Erythroblast (primary cell): ENCODE measurements around the gene ITCH.
A peak's percentile ranks its signal among the peaks of the same experiment; 100 is the strongest.
"Not testable (repeated sequence)": the region's sequence is repeated elsewhere in the genome, so short reads cannot be mapped to it uniquely, and the experiment has no call there.

Source experiments
- DNase-seq, 2 experiments: peaks; one replicate each; lab custom pipeline; 2025; lab: John Stamatoyannopoulos, UW
- GATA1 ChIP-seq: IDR thresholded peaks from 2 replicates; pipeline ENCODE4 v1.6.1; 2011; ENCODE audit warnings: low read depth, mild to moderate bottlenecking, control low read depth, low read length, moderate library complexity
- POLR2A ChIP-seq: IDR thresholded peaks from 2 replicates; pipeline ENCODE4 v1.6.1; 2011; ENCODE audit warnings: mild to moderate bottlenecking, low read length

The ITCH gene

DNA sequence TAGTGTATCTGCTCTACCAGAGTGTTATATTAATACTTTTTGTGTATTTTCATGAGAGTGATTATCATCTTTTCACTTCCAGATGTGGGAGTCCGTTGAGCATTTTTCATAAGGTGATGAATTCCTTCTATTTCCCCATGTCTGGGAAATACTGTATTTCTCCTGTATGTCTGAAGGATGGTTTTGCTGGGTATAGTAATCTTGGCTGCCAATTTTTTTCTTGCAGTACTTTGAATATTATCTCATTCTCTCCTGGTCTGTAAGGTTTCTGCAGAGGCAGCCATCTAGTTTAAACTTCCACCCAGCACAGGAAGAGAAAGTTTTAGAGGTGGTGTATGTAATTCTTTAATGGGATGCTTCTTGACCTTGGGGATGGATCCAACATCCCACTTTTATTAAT is 137.8 kb downstream of the ITCH start:
- DNase-seq = no peak
- TF ChIP-seq POLR2A (no peak), GATA1 (no peak)

DNA sequence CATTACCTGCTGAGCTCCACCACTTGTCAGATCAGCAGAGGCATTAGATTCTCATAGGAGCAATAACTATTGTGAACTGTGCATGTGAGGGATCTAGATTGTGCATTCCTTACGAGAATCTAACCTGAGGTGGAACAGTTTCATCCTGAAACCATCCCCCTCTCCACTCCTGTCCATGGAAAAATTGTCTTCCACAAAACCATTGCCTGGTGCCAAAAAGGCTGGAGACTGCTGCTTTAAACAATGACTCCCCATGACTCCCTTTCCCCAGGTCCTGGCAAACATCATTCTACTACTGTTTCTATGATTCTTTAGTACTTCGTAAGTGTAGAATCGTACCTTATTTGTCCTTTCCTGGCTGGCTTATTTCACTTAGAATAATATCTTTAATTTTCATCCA is 143.4 kb downstream of the ITCH start:
- TF ChIP-seq GATA1 = no peak
- TF ChIP-seq POLR2A = no peak
- no peak for DNase-seq

DNA sequence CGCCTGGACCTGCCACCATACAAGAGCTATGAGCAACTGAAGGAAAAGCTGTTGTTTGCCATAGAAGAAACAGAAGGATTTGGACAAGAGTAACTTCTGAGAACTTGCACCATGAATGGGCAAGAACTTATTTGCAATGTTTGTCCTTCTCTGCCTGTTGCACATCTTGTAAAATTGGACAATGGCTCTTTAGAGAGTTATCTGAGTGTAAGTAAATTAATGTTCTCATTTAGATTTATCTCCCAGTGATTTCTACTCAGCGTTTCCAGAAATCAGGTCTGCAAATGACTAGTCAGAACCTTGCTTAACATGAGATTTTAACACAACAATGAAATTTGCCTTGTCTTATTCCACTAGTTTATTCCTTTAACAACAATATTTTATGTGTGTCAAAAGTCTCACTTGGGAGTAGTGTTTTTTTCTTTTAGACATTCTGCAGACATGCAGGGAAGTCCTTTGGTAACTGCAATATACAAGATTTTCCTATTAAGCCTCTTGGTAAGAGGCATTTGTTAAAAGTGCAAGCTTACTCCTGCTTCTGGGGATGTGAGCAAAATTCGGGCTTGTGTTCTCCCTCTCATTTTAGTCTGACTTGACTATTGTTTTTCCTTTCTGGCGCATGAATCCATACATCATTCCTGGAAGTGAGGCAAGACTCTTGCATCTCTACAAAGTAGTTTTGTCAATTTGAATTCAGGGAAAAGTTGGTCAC is 144.8 kb downstream of the ITCH start:
- no peak for DNase-seq
- no peak for TF ChIP-seq POLR2A
- no peak for TF ChIP-seq GATA1

DNA sequence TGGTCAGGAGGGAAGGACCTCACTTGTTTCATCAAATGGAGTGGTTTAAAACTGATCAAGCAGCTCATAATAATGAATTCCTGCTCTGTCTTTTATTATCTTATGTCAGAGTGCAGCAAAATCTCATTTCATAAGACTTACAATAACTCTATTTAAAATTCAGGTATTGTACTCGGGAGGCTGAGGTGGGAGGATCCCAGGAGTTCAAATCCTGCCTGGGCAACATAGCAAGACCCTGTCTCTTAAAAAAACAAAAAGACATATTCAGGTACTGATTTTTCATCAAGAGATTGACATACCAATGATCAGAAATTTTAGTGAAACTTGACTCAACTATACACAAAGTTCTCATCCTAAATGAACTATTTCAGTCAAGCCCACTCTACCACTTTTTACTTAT is 147.5 kb downstream of the ITCH start:
- no peak for TF ChIP-seq POLR2A
- no peak for TF ChIP-seq GATA1
- DNase-seq = no peak

DNA sequence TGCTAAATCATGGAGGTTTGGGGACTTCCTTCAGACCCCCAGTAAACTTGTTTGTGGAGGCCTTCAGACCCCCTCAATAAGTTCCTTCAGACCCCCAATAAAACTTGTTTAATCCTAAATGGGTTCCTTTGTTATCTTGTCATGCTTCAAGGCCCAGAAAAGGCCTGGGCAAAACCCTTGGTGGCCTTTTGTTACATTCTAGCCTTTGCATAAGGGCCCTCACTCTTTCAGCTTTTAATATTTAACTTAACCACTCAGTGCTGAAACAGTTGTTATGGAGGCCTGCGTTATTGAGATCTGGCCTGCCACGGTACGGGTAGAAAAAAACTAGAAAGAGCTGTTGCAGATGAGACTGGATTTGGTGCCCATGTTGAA is 148.8 kb downstream of the ITCH start:
- DNase-seq = peak in 1 of 2 experiments; percentile 47
- TF ChIP-seq GATA1 (no peak), POLR2A (no peak)

DNA sequence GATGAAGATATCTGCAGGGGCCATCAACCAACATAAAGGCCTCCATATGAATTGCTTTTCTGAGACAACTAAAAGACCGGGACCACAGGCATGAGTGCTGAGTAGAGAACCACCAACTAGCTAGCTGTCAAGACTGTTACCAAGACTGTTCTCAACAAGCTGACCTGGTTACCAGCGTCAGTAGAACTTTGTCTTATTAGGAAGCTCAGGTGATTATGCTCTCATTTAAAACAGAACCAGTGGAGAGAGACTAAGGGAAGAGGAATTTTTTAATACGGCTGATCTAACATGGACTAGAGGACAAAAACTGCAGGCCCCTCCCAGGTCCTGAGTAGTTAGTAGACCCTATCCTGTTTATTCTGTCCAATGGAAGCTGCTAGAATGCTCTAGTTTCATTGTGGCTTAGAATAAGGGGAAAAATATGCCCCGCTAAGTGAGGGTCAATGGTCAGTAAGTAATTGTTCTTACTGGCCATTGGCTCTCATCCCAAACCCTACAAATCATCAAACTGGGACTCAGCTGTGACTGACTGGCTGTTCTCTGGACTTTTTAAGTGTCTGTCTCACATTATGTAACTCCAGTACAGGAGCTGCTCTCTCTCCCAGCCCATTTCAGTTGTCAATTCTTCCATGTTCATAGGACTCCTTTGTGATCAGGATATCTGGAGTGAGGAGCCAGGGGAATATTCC is 149.3 kb downstream of the ITCH start:
- TF ChIP-seq POLR2A (no peak), GATA1 (no peak)
- peak; percentile 45 to 58 for DNase-seq

DNA sequence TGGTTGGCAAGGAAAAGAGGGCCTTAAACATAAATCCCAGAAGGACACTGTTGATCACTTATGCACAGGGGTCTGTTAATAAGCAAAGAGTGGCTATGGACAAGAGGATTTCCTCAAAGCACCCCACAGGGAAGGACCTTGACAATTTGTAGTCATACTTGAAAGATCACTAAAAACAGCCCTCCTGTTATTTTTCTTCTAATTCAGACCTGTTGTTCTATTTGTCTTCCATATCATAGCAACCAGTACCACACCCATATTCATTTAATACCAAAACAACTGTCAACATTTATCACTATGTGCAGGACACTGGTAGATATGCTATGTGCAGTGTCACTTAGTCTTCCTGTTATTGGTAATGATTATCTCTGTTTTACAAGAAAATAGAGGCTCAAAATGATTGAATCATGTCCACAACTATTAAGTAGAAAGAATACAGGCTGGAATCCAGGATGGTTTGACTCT is 149.9 kb downstream of the ITCH start:
- TF ChIP-seq POLR2A (peak; percentile 53), GATA1 (no peak)

DNA sequence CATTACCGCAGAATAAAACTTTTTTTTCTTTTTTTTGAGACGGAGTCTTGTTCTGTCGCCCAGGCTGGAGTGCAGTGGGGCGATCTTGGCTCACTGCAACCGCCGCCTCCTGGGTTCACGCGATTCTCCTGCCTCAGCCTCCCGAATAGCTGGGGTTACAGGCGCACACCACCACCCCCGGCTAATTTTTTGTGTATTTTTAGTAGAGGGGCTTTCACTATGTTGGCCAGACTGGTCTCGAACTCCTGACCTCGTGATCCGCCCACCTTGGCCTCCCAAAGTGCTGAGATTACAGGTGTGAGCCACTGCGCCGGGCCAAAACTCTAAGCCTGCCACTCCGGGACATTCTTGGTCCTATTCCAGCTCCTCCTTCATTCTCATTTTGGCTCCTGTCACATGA is 151.0 kb downstream of the ITCH start:
- DNase-seq = not testable (repeated sequence)

More for the DNA sequence above, 149.9 kb downstream of the ITCH start:
- DNase-seq = peak; percentile 66 to 91

DNA sequence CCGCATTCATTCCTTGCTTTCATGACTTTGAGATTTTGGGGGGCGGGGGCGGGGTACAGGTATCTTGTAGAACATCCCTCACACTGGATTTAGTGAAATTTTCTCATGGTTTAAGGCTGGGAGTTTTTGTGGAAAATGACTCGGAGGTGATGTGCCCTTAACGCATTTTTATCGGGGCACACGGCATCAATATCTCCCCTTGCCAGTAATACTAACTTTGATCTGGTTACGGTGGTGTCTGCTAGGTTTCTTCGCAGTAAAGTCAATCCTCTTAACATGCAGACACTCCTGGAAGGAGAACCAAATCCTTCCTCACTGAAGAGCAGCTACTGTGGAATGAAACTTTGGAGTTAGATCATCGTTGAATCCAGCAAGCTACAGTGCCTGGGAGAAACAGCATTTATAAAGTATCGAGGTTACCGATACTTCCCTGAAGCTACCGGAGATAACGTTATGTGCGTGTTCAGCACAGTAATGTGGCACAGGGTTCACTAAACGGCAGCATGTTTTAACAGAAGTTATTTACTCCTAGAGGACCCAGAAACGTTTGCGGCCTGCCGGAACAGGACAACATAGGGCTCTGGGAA is 151.9 kb downstream of the ITCH start:
- peak; percentile 51 for TF ChIP-seq POLR2A
- TF ChIP-seq GATA1 = no peak
- no peak for DNase-seq

DNA sequence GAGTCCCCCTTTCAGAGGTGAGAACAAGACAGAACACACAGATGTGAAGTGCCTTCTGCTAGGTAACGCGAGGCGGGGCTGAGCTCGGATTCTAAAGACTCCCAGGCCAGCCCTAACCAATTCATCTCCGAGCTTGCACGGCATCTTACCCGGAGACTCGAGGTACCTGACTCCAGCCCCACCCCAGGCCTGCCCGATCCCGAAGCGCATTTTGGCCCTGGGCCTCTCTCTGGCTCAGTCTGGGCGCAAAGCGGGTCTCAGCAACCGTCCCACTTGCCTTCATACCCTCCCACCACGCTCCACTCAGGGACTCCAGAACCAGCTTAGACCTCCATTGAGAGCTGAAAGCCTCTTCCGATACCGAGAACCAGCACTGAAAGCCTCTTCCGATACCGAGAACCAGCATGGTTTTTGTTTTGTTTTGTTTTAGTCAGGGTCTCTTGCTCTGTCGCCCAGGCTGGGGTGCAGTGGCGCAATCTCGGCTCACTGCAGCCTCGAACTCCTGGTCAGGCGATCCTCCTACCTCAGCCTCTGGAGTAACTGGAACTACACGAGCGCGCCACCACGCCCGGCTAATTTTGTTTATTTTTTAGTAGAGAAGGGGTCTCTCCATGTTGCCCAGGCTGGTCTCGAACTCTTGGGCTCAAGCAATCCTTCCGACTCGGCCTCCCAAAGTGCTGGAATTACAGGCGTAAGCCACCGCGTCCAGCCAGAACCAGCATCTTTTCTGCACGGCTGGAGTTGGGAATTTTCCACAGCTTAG is 152.6 kb downstream of the ITCH start:
- TF ChIP-seq POLR2A = peak; percentile 7
- no peak for TF ChIP-seq GATA1
- peak; percentile 71 to 81 for DNase-seq

DNA sequence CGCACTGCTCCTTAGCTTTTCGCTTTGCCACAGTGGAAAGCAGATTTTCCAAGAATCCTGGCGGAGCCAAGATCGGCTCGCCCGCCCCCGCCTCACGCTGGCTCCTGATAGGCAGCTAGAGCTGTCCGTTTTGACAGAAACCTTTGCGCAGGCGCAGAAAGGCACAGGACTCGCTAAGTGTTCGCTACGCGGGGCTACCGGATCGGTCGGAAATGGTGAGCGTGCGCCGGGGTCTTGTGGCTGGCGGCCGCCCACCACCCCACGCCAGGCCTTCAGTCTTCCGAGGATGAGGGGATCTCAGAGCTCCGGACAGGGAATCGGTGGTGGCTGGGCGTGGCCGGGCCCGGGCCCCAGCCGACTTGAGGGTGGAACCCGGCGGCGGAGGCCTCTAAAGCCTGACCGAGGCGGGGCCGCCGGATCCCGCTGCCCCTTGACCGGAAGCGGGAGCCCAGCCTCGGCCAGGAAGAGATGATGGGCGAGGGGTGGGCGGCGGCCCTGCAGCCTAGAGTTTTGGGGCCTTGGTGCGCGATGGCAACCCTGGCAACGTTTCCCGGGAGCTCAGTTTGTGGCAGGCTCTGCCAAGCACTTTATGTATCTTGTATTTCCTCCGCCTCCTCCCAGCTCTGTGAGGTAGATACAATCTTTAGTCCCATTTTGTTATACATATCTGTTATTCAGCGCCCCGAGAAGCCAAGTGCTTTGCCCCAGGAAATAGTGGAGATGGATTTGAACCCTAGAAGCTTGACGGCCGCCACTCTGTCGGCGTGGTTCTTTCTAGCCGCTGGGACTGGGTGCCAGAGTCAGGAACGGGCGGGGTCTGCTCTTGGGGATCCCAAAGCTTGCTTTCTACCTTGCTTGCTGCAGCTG is 153.4 kb downstream of the ITCH start, which contains the start of gene DYNLRB1:
Gene DYNLRB1, plus strand, starts transcription at position 176 of the 867 bp plus-strand sequence. Its CDS starts 37 bp downstream, at position 213.
- no peak for TF ChIP-seq GATA1
- TF ChIP-seq POLR2A = peak; percentile 87
- peak; percentile 95 to 97 for DNase-seq

DNA sequence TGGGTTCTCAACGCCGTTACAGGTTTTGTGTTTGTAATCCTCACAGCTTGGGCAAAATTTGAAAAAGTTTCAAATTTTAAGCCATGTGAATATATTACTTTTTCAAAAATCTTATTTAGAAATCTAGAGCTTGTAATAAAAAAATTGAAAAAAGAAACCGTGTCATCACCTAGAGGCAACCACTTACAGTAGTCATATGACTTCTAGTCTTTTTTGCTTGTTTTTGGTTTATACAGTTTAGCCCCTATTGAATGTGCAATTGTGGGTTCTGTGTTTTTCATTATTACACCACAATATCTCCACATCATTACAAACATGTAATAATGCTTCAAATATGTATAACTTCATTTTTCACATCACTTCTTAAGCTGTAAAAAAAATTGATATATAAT is 154.0 kb downstream of the ITCH start:
- no peak for DNase-seq
- TF ChIP-seq POLR2A = no peak

DNA sequence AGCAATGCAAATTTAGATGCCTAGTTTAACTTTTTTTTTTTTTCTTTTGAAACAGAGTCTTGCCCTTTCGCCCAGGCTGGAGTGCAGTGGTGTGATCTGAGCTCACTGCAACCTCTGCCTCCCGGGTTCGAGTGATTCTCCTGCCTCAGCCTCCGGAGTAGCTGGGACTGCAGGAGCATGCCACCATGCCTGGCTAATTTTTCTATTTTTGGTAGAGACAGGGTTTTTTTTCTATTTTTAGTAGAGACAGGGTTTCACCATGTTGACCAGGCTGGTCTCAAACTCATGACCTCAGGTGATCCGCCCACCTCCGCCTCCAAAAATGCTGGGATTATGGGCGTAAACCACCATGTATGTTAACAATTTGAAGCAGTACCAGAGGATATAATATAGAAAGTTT is 155.8 kb downstream of the ITCH start:
- DNase-seq = not testable (repeated sequence)

DNA sequence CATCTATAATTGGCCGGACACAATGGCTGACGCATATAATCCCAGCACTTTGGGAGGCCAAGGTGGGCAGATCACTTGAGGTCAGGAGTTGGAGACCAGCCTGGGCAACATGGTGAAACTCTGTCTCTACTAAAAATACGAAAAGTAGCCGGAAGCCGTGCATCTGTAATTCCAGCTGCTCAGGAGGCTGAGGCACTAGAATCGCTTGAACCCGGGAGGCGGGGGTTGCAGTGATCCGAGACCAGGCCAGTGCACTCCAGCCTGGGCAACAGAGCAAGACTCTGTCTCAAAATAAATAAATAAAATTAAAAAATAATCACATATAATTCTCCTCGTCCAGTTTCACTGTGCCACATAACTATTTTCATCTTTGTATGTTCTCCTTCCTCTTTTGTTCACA is 156.8 kb downstream of the ITCH start:
- DNase-seq = not testable (repeated sequence)
